Fibroblast of villous mesenchyme (primary cell): Measurements from ENCODE around the gene CNOT4. TPM values are rescaled to one million over a fixed set of nuclear protein-coding genes. Genes with fewer than 3 reads are reported as not detected.

Experiments
- DNase-seq: peaks from one replicate; pipeline ENCODE4 v3.0.0-alpha.2; 2010; ENCODE audit warnings: low read depth
- H3K4me3 ChIP-seq: 2 replicates; pipeline ENCODE4 v1.5.1; 2011; ENCODE audit warnings: low read depth, mild to moderate bottlenecking, low read length
- CTCF ChIP-seq: IDR thresholded peaks from 2 replicates; pipeline ENCODE4 v1.5.1; 2012; ENCODE audit warnings: low read depth, mild to moderate bottlenecking, low read length; ENCODE audit not compliant: insufficient read depth
- total RNA-seq: library from RNA; depleted of rRNA; stranded (reverse); fragments of >200 nt; gene quantifications from 2 replicates; pipeline ENCODE4 v1.2.3, GENCODE V29; 2012

CNOT4 gene
- total RNA-seq, 1 donor = 16.4 TPM

GRCh38 chr7:135391514-135391913 is 118.4 kb downstream of the CNOT4 start:
- no peak for TF ChIP-seq CTCF
- no peak for DNase-seq
- H3K4me3 ChIP-seq = no peak overlapping the region

GRCh38 chr7:135390829-135391228 is 119.1 kb downstream of the CNOT4 start:
- DNase-seq = no peak
- H3K4me3 ChIP-seq = no peak overlapping the region
- no peak for TF ChIP-seq CTCF

- DNase-seq = no peak
- no peak overlapping the region for H3K4me3 ChIP-seq
- no peak for TF ChIP-seq CTCF
Measured at GRCh38 chr7:135389971-135390370, 119.9 kb downstream of the CNOT4 start.

GRCh38 chr7:135388616-135389015 is 121.3 kb downstream of the CNOT4 start:
- DNase-seq = no peak
- H3K4me3 ChIP-seq = no peak overlapping the region
- TF ChIP-seq CTCF = no peak

- no peak for TF ChIP-seq CTCF
- DNase-seq = peak; percentile 2
- H3K4me3 ChIP-seq = no peak overlapping the region
Measured at GRCh38 chr7:135386776-135387175, 123.1 kb downstream of the CNOT4 start.

GRCh38 chr7:135386181-135386580 is 123.7 kb downstream of the CNOT4 start:
- peak; percentile 26 for DNase-seq
- no peak for TF ChIP-seq CTCF

GRCh38 chr7:135385209-135385608 is 124.7 kb downstream of the CNOT4 start:
- DNase-seq = peak; percentile 56
- no peak overlapping the region for H3K4me3 ChIP-seq
- no peak for TF ChIP-seq CTCF

More at GRCh38 chr7:135386181-135386580, 123.7 kb downstream of the CNOT4 start:
- H3K4me3 ChIP-seq = no peak overlapping the region
